Smooth muscle cell (in vitro differentiated cells): ENCODE data around the gene WASF1. TPM values are rescaled to one million over a fixed set of nuclear protein-coding genes. Genes with fewer than 3 reads are reported as not detected.
"Not testable (repeated sequence)": the region's sequence is repeated elsewhere in the genome, so short reads cannot be mapped to it uniquely, and the experiment has no call there.

Experiments used
- DNase-seq: peaks from one replicate; lab custom pipeline; 2025; ENCODE audit not compliant: unreplicated experiment; lab: John Stamatoyannopoulos, UW
- H2AFZ ChIP-seq: fragments of 200-600 bp; sonication (generic); 2 replicates; pipeline ENCODE4 v1.6.0; 2016; ENCODE audit warnings: antibody characterized with exemption, low read depth, mild to moderate bottlenecking
- H3F3A ChIP-seq: fragments of 200-600 bp; sonication (generic); 2 replicates; pipeline ENCODE4 v1.6.0; 2017; ENCODE audit warnings: antibody characterized with exemption, low read depth
- H3K27ac ChIP-seq: fragments of 200-600 bp; sonication (generic); 2 replicates; pipeline ENCODE4 v1.5.1; 2016; ENCODE audit warnings: low read depth, mild to moderate bottlenecking
- H3K27me3 ChIP-seq: fragments of 200-600 bp; sonication (generic); 2 replicates; pipeline ENCODE4 v1.6.1; 2016; ENCODE audit warnings: low read depth, mild to moderate bottlenecking
- H3K36me3 ChIP-seq: fragments of 200-600 bp; sonication (generic); 2 replicates; pipeline ENCODE4 v1.5.1; 2016; ENCODE audit warnings: low read depth
- H3K4me1 ChIP-seq: fragments of 200-600 bp; sonication (generic); 2 replicates; pipeline ENCODE4 v1.5.1; 2016; ENCODE audit warnings: low read depth
- H3K4me2 ChIP-seq: fragments of 200-600 bp; sonication (generic); 2 replicates; pipeline ENCODE4 v1.6.0; 2016; ENCODE audit warnings: mild to moderate bottlenecking
- H3K4me3 ChIP-seq: fragments of 200-600 bp; sonication (generic); 2 replicates; pipeline ENCODE4 v1.5.1; 2016; ENCODE audit warnings: mild to moderate bottlenecking
- H3K79me2 ChIP-seq: fragments of 200-600 bp; sonication (generic); 2 replicates; pipeline ENCODE4 v1.6.0; 2016; ENCODE audit warnings: low read depth, mild to moderate bottlenecking
- H3K9ac ChIP-seq: fragments of 200-600 bp; sonication (generic); 2 replicates; pipeline ENCODE4 v1.6.0; 2016; ENCODE audit warnings: low read depth
- H3K9me3 ChIP-seq: fragments of 200-600 bp; sonication (generic); replicated peaks from 2 replicates; pipeline ENCODE4 v1.5.1; 2016; ENCODE audit warnings: low read depth
- H4K20me1 ChIP-seq: fragments of 200-600 bp; sonication (generic); 2 replicates; pipeline ENCODE4 v1.6.0; 2016; ENCODE audit warnings: low read depth
- WGBS: methylation state at CpG from one replicate; pipeline ENCODE4 v1.1.7; 2016; ENCODE audit warnings: low lambda C conversion rate; 5-methylcytosine and 5-hydroxymethylcytosine counted together
- polyA plus RNA-seq: library from polyadenylated mRNA; unstranded; fragments of >200 nt; fragmentation: Nextera tagmentation; extraction: Ambion mirVana; gene quantifications from 2 replicates; pipeline ENCODE4 v1.2.1, GENCODE V29; 2016
- total RNA-seq: library from RNA; depleted of rRNA; stranded (reverse); fragments of >200 nt; gene quantifications from 2 replicates; pipeline ENCODE4 v1.2.3, GENCODE V29; 2014
- TF ChIP-seq, protein P1 (sequence below): fragments of 200-600 bp; sonication (generic); IDR thresholded peaks from 2 replicates; pipeline ENCODE4 v1.5.1; 2017; ENCODE audit warnings: borderline replicate concordance, mild to moderate bottlenecking, antibody characterized with exemption; ENCODE audit not compliant: insufficient read depth, poor library complexity, severe bottlenecking

WASF1 gene
- total and polyA plus RNA-seq, 2 experiments from 2014 or later: 16.9 to 26.5 TPM

DNA sequence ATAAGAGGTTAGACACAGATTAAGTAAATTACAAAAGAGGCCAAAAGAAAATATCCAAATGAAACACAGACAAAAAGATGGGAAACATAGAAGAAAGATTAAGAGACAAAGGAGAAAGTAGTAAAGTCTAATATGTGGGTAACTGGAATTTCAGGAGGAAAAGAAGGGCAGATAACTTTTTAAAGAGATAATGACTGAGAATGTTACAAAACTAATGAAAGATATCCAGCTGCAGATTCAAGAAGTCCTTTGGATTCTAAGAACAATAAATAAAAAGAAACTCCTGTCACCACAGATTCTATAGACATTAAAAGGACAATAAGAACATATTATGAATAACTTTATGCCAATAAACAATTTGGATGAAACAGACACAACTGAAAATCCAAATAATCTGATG lies 90.1 kb downstream of the WASF1 start:
- H3K27me3 ChIP-seq: no peaks in the 10 kb centered on the region
- H2AFZ ChIP-seq: no peak overlapping the region
- no peaks in the 10 kb centered on the region for H3F3A ChIP-seq
- no peak overlapping the region for H3K4me3 ChIP-seq
- H4K20me1 ChIP-seq: no peaks in the 10 kb centered on the region
- H3K4me2 ChIP-seq: no peak overlapping the region
- H3K36me3 ChIP-seq: no peaks in the 10 kb centered on the region
- no peaks in the 10 kb centered on the region for H3K9me3 ChIP-seq
- no peaks in the 10 kb centered on the region for H3K79me2 ChIP-seq
- DNase-seq: no peak
- H3K27ac ChIP-seq: no peak overlapping the region
- H3K9ac ChIP-seq: no peak overlapping the region
- TF ChIP-seq, protein P1, sequence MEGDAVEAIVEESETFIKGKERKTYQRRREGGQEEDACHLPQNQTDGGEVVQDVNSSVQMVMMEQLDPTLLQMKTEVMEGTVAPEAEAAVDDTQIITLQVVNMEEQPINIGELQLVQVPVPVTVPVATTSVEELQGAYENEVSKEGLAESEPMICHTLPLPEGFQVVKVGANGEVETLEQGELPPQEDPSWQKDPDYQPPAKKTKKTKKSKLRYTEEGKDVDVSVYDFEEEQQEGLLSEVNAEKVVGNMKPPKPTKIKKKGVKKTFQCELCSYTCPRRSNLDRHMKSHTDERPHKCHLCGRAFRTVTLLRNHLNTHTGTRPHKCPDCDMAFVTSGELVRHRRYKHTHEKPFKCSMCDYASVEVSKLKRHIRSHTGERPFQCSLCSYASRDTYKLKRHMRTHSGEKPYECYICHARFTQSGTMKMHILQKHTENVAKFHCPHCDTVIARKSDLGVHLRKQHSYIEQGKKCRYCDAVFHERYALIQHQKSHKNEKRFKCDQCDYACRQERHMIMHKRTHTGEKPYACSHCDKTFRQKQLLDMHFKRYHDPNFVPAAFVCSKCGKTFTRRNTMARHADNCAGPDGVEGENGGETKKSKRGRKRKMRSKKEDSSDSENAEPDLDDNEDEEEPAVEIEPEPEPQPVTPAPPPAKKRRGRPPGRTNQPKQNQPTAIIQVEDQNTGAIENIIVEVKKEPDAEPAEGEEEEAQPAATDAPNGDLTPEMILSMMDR: no peak
- no peaks in the 10 kb centered on the region for H3K4me1 ChIP-seq

DNA sequence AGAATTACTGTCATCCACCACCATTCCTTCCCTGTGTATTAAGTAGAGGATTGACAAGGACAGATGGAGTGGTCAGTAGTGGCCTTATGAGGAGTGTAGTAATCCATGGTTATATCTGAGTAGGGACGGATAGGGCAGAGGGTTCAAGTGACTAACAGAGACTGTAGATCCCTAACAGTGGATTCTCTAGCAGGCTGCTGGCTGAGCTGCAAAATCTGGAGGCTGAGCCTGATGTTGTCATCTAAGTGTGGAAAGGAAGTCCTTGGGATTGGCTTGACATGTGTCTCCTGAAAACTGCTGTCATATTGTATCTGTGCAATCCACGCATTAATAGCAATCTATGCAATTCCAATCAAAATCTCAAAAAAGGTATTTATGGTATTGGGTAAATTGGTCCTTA lies 94.2 kb downstream of the WASF1 start:
- no peak overlapping the region for H3K9ac ChIP-seq
- H3K9me3 ChIP-seq: no peaks in the 10 kb centered on the region
- 96% methylated on average over 2 of the region's 2 CpGs for WGBS
- H4K20me1 ChIP-seq: no peaks in the 10 kb centered on the region
- H3K79me2 ChIP-seq: no peaks in the 10 kb centered on the region
- TF ChIP-seq, protein P1: no peak
- H3K27ac ChIP-seq: no peak overlapping the region
- no peaks in the 10 kb centered on the region for H3K4me1 ChIP-seq
- H3K27me3 ChIP-seq: no peaks in the 10 kb centered on the region
- H3K4me3 ChIP-seq: no peak overlapping the region
- H2AFZ ChIP-seq: no peak overlapping the region
- no peak for DNase-seq
- H3F3A ChIP-seq: no peaks in the 10 kb centered on the region
- H3K36me3 ChIP-seq: no peaks in the 10 kb centered on the region
- no peak overlapping the region for H3K4me2 ChIP-seq

DNA sequence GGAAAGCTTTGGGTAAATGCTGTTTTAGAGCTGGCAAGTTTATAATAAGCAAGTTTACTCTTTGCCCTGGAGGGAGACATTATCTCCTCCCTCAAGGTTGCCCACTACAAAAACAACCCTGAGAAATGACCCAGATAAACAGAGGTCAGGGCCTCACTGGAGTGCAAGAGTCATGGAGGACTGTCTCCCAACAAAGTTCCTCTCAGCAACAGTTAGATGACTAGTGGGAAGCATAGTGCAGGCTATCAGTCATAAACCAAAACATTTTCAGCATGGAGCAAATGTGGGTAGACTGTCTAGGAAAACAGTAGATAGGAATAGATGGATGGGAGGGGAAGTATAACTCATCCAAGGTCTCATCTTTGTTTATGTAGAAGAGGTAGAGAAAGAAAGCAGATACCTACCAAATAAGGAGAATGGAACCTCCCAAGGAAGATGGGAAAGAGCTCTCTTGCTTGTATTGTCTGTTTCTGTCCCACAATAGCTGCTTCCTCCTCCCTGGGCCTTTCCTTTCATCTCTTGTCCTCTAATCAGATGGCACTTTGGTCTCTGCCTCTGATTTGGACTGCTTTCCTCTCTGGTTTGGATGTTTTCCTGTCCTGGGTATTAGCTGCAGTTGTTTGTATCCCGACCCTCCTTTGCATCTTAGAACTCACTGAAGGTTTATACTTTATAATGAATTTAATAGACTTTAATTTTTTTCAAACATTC lies 95.4 kb downstream of the WASF1 start:
- H3K79me2 ChIP-seq: no peaks in the 10 kb centered on the region
- TF ChIP-seq, protein P1: no peak
- H3K27ac ChIP-seq: no peak overlapping the region
- H3K9ac ChIP-seq: no peak overlapping the region
- H2AFZ ChIP-seq: no peak overlapping the region
- WGBS: 90% methylated on average over 1 of the region's 1 CpG
- H3K4me3 ChIP-seq: no peak overlapping the region
- H3K4me1 ChIP-seq: no peaks in the 10 kb centered on the region
- H3K9me3 ChIP-seq: no peaks in the 10 kb centered on the region
- no peak overlapping the region for H3K4me2 ChIP-seq
- no peaks in the 10 kb centered on the region for H3F3A ChIP-seq
- no peaks in the 10 kb centered on the region for H3K27me3 ChIP-seq
- no peaks in the 10 kb centered on the region for H3K36me3 ChIP-seq
- H4K20me1 ChIP-seq: no peaks in the 10 kb centered on the region
- no peak for DNase-seq

DNA sequence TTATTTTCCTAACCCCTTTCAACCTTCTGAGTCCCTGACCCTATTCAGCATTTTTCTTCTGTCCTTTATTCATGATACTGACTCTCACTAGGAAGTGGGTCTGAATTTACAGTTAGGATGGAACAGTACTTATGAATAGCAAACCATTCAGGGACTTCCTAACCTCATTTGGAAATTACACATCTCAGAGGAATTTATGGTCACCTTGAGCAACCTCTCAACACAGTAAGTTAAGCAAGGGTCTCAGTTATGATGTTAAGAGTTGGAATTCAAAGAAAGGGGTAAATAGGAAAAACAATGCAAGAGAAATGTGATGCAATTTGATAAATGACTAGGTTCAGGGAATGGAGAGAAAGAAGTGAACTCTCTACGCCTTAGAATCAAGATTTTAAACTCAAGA lies 104.1 kb downstream of the WASF1 start:
- TF ChIP-seq, protein P1: no peak
- H3K27ac ChIP-seq: no peak overlapping the region
- 100% methylated on average over 1 of the region's 1 CpG for WGBS

DNA sequence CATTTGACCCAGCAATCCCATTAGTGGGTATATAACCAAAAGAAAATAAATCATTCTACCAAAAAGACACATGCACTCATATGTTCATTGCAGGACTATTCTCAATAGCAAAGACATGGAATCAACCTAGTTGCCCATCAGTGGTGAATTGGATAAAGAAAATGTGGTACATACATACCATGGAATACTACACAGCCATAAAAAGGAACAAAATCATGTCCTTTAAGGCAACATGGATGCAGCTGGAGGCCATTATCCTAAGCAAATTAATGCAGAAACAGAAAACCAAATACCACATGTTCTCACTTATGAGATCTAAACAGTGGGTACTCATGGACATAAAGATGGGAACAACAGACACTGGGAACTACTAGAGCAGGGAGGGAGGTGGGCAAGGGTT lies 106.0 kb downstream of the WASF1 start:
- not testable (repeated sequence) for H3K9ac ChIP-seq, H3F3A ChIP-seq, DNase-seq, H3K27ac ChIP-seq, H3K4me1 ChIP-seq, H3K79me2 ChIP-seq, H3K4me2 ChIP-seq, H3K27me3 ChIP-seq, H3K4me3 ChIP-seq, H3K36me3 ChIP-seq, H2AFZ ChIP-seq, H3K9me3 ChIP-seq, H4K20me1 ChIP-seq

More for the DNA sequence above, 104.1 kb downstream of the WASF1 start:
- DNase-seq: no peak
- Histone ChIP-seq H3K4me1 (no peaks in the 10 kb centered on the region), H4K20me1 (no peaks in the 10 kb centered on the region), H2AFZ (no peak overlapping the region), H3K27me3 (peaks cover 4% of the 10 kb centered on the region), H3K9ac (no peak overlapping the region), H3F3A (no peaks in the 10 kb centered on the region), H3K9me3 (no peaks in the 10 kb centered on the region), H3K4me3 (no peak overlapping the region), H3K4me2 (no peak overlapping the region), H3K36me3 (no peaks in the 10 kb centered on the region), H3K79me2 (no peaks in the 10 kb centered on the region)
